H1 (cell line): ENCODE data around the gene TAF3.

ENCODE experiments used
- CEBPB ChIP-seq: IDR thresholded peaks from 2 replicates; pipeline ENCODE4 v1.6.1; 2012; ENCODE audit warnings: low read depth, low read length
- CTCF ChIP-seq, 3 experiments: IDR thresholded peaks; 1 replicate in 2 of 3; 2 replicates in 1 of 3; pipeline versions ENCODE4 v1.5.1 to v1.6.1; 2011; ENCODE audit warnings: low read length in 3 of 3, mild to moderate bottlenecking in 3 of 3, inconsistent platforms in 2 of 3, low read depth in 1 of 3, moderate library complexity in 1 of 3; ENCODE audit not compliant: insufficient read depth in 1 of 3; ENCODE audit errors: control extremely low read depth in 1 of 3
- EP300 ChIP-seq, 2 experiments: IDR thresholded peaks; 1 replicate in 1 of 2; 2 replicates in 1 of 2; pipeline ENCODE4 v1.6.1; 2011 to 2012; ENCODE audit warnings: low read depth in 2 of 2, low read length in 2 of 2, mild to moderate bottlenecking in 2 of 2, borderline replicate concordance in 1 of 2, inconsistent platforms in 1 of 2, moderate library complexity in 1 of 2
- EZH2 ChIP-seq: fragments of 200-600 bp; sonication (generic); IDR thresholded peaks from 2 replicates; pipeline ENCODE4 v1.7.1; 2012; ENCODE audit warnings: low read depth, mild to moderate bottlenecking, moderate library complexity, low read length, inconsistent platforms; ENCODE audit not compliant: severe bottlenecking
- FOSL1 ChIP-seq: IDR thresholded peaks from 2 replicates; pipeline ENCODE4 v1.6.1; 2011; ENCODE audit warnings: mild to moderate bottlenecking, low read depth, low read length, moderate library complexity; ENCODE audit not compliant: insufficient read depth
- GABPA ChIP-seq: IDR thresholded peaks from 2 replicates; pipeline ENCODE4 v1.6.1; 2011; ENCODE audit warnings: mild to moderate bottlenecking, low read length, moderate library complexity, borderline replicate concordance; ENCODE audit not compliant: insufficient read depth
- JUN ChIP-seq: IDR thresholded peaks from 2 replicates; pipeline ENCODE4 v1.6.1; 2011; ENCODE audit warnings: low read depth, mild to moderate bottlenecking, improper control_type of control experiment, low read length
- POLR2A ChIP-seq, 2 experiments: IDR thresholded peaks; 1 replicate in 1 of 2; 2 replicates in 1 of 2; pipeline ENCODE4 v1.6.1; 2011; ENCODE audit warnings: low read depth in 2 of 2, low read length in 2 of 2, mild to moderate bottlenecking in 2 of 2; ENCODE audit errors: control extremely low read depth in 1 of 2
- POLR2AphosphoS5 ChIP-seq: IDR thresholded peaks from 2 replicates; pipeline ENCODE4 v1.6.1; 2011; ENCODE audit warnings: low read depth, low read length
- RNF2 ChIP-seq: fragments of 200-900, 300-1000 bp; sonication (generic); IDR thresholded peaks from 2 replicates; pipeline ENCODE4 v1.7.1; 2016; ENCODE audit warnings: borderline replicate concordance, low read depth, mild to moderate bottlenecking, antibody characterized with exemption, low read length; ENCODE audit not compliant: poor library complexity, severe bottlenecking; ENCODE audit errors: missing control alignments
- SUZ12 ChIP-seq: fragments of 200-600 bp; sonication (generic); IDR thresholded peaks from 2 replicates; pipeline ENCODE4 v1.6.1; 2012; ENCODE audit warnings: mild to moderate bottlenecking, inconsistent platforms, low read length, moderate library complexity, mixed read lengths
- TBP ChIP-seq: IDR thresholded peaks from 2 replicates; pipeline ENCODE4 v1.6.1; 2011; ENCODE audit warnings: low read depth, low read length, improper control_type of control experiment

- no peak for TF ChIP-seq SUZ12
- no peak for TF ChIP-seq RNF2
- no peak for TF ChIP-seq EZH2
- TF ChIP-seq TBP, result no peak
- TF ChIP-seq CTCF (IDR thresholded peaks at IDR 0.05; ENCODE audit: control extremely low read depth in 1 of 3, insufficient read depth in 1 of 3, low read depth in 1 of 3, low read length in 3 of 3), result no peak
- no peak for TF ChIP-seq EP300 (IDR thresholded peaks at IDR 0.05; ENCODE audit: borderline replicate concordance in 1 of 2, low read depth in 2 of 2, low read length in 2 of 2)
- no peak for TF ChIP-seq POLR2A (IDR thresholded peaks at IDR 0.05; ENCODE audit: control extremely low read depth in 1 of 2, low read depth in 2 of 2, low read length in 2 of 2)
- TF ChIP-seq JUN, result no peak
- TF ChIP-seq GABPA, result no peak
- no peak for TF ChIP-seq CEBPB
- TF ChIP-seq POLR2AphosphoS5, result no peak
- TF ChIP-seq FOSL1, result no peak
These were observed 23.9 kb upstream of the TAF3 start for GRCh38 chr10:7794251-7795026.
